A549 (cell line): Measurements from ENCODE around the gene GTF2IRD1.

Source experiments
- CEBPB ChIP-seq, 2 experiments: fragments of >200 bp in 1 of 2; sonication (Bioruptor Twin) in 1 of 2; formaldehyde crosslinking in 1 of 2; IDR thresholded peaks; 2 replicates each; pipeline ENCODE4 v1.6.1; 2012 to 2016
- EHMT2 ChIP-seq: fragments of 200-600 bp; sonication (generic); IDR thresholded peaks from 2 replicates; pipeline ENCODE4 v1.6.1; 2016; ENCODE audit warnings: antibody characterized with exemption, low read depth, mild to moderate bottlenecking, moderate library complexity
- EP300 ChIP-seq, 2 experiments: fragments of >200 bp; sonication (Bioruptor Twin); formaldehyde crosslinking; IDR thresholded peaks; 2 replicates in 1 of 2; 3 replicates in 1 of 2; pipeline ENCODE4 v1.6.1; 2016 to 2017
- KDM5A ChIP-seq: fragments of 200-600 bp; sonication (generic); IDR thresholded peaks from 2 replicates; pipeline ENCODE4 v1.6.1; 2016; ENCODE audit warnings: antibody characterized with exemption, mild to moderate bottlenecking
- POLR2A ChIP-seq: IDR thresholded peaks from 2 replicates; pipeline ENCODE4 v1.6.1; 2012; ENCODE audit warnings: mild to moderate bottlenecking, low read length
- POLR2AphosphoS2 ChIP-seq: conservative IDR thresholded peaks from 2 replicates; pipeline ENCODE4 v1.6.1; 2012; ENCODE audit warnings: low read length, improper control_type of control experiment, inconsistent platforms
- TF ChIP-seq, protein P1 (sequence below): fragments of >200 bp; sonication (Bioruptor Twin); formaldehyde crosslinking; IDR thresholded peaks from 3 replicates; pipeline ENCODE4 v1.5.1; 2016

DNA sequence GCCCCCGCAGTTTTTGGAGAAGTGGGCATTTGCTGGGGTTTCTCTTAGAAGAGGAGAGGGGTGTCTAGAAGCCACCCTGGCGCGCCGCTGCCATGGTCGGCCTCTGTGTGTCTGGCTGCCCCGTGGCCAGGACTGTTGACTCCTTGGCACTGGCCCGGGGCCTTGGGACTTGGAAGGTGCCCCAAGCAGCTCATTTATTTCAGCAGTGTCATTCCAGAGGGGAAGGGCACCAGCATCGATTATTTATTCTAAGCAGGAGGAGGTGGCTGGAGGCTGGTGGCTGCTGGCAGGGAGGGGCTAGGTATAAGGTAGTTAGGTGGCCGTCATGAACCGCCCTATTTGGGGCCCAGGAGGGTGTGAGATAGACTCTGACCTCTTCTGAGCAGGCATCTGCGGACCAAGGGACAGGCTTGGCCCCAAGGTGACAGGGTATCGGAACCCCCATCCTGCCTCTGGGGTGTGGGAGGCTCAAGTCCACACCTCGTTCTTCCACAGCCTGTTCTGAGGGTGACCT, 1.6 kb downstream of the GTF2IRD1 start:
- TF ChIP-seq CEBPB (IDR thresholded peaks at IDR 0.05) (no peak), POLR2AphosphoS2 (no peak), EHMT2 (no peak), KDM5A (no peak), POLR2A (no peak), EP300 (IDR thresholded peaks at IDR 0.05) (no peak)
- TF ChIP-seq, protein P1, sequence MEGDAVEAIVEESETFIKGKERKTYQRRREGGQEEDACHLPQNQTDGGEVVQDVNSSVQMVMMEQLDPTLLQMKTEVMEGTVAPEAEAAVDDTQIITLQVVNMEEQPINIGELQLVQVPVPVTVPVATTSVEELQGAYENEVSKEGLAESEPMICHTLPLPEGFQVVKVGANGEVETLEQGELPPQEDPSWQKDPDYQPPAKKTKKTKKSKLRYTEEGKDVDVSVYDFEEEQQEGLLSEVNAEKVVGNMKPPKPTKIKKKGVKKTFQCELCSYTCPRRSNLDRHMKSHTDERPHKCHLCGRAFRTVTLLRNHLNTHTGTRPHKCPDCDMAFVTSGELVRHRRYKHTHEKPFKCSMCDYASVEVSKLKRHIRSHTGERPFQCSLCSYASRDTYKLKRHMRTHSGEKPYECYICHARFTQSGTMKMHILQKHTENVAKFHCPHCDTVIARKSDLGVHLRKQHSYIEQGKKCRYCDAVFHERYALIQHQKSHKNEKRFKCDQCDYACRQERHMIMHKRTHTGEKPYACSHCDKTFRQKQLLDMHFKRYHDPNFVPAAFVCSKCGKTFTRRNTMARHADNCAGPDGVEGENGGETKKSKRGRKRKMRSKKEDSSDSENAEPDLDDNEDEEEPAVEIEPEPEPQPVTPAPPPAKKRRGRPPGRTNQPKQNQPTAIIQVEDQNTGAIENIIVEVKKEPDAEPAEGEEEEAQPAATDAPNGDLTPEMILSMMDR, result no peak
